D721Med (cell line): ENCODE data around the gene SS18L1.

Experiments
- DNase-seq: peaks from one replicate; pipeline ENCODE4 v3.0.0; 2011; ENCODE audit warnings: low spot score; ENCODE audit not compliant: insufficient read length
- FAIRE-seq: peaks from 2 replicates; lab custom pipeline; 2011; peaks lifted over from hg19 to GRCh38; lab: Jason Lieb, UNC
- TF ChIP-seq, protein P1 (sequence below): IDR thresholded peaks from 2 replicates; pipeline ENCODE4 v1.5.1; 2012; ENCODE audit warnings: mild to moderate bottlenecking, control low read depth; ENCODE audit not compliant: insufficient read depth; ENCODE audit errors: missing control alignments

The SS18L1 gene

DNA sequence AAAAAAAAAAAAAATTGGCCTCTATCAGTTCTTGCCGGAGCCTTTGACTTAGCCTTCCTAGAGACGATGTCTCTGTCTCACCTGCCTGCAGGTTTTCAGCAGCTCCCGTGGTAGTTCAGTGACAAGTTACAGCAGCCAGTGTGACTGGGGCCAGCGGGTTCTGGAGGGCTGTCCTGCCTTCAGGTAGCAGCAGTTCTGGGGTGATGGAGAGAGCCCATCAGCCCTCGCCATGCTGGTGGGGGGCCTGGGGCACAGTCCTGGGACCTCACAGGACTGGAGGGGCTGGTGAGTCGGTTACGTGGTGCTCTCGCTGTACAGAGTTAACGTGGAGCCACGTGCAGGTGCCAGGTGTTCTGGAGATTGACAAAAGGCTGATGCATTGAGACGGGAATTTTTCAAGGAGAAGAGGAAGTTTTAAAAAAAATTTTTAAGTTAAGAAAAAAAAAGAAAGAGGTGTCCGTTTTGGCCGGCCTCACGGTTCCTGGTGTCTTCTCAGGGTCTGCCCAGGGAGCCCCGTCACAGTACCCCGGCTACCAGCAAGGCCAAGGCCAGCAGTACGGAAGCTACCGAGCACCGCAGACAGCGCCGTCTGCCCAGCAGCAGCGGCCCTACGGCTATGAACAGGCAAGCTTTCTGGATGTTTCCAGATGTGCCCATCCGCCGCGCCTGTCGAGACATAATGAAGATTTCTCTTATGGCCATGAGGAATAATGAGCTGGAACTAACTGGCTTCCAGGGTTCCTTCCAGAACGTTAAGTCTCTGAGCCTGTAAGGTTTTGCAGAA, 30.6 kb downstream of the SS18L1 start:
- TF ChIP-seq, protein P1, sequence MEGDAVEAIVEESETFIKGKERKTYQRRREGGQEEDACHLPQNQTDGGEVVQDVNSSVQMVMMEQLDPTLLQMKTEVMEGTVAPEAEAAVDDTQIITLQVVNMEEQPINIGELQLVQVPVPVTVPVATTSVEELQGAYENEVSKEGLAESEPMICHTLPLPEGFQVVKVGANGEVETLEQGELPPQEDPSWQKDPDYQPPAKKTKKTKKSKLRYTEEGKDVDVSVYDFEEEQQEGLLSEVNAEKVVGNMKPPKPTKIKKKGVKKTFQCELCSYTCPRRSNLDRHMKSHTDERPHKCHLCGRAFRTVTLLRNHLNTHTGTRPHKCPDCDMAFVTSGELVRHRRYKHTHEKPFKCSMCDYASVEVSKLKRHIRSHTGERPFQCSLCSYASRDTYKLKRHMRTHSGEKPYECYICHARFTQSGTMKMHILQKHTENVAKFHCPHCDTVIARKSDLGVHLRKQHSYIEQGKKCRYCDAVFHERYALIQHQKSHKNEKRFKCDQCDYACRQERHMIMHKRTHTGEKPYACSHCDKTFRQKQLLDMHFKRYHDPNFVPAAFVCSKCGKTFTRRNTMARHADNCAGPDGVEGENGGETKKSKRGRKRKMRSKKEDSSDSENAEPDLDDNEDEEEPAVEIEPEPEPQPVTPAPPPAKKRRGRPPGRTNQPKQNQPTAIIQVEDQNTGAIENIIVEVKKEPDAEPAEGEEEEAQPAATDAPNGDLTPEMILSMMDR = no peak
- DNase-seq = no peak
- no peak for FAIRE-seq

GRCh38 chr20:62174870-62175624, 31.5 kb downstream of the SS18L1 start:
- TF ChIP-seq, protein P1 = no peak
- no peak for FAIRE-seq
- DNase-seq = no peak

- no peak for FAIRE-seq
These were observed 32.1 kb downstream of the SS18L1 start for GRCh38 chr20:62175711-62176110.

DNA sequence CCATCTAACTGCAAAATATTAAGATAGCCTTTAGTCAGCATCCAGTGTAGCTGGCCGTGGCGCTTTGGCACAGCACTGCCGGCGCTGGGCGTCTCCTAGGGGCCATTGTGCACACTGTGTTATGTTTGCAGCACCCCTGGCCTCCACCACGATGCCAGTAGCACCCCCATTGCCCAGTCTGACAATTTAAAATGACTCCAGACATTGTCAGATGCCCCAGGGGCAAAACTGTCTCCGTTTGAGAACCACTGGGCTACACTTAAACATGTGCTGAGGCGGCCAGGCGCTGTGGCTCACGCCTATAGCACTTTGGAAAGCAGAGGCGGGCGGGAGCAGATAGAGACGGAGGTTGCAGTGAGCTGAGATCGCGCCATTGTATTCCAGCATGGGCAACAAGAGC, 33.3 kb downstream of the SS18L1 start:
- no peak for FAIRE-seq
- no peak for DNase-seq
- TF ChIP-seq, protein P1 = no peak

More at GRCh38 chr20:62175711-62176110, 32.1 kb downstream of the SS18L1 start:
- DNase-seq = no peak
- TF ChIP-seq, protein P1 = no peak

DNA sequence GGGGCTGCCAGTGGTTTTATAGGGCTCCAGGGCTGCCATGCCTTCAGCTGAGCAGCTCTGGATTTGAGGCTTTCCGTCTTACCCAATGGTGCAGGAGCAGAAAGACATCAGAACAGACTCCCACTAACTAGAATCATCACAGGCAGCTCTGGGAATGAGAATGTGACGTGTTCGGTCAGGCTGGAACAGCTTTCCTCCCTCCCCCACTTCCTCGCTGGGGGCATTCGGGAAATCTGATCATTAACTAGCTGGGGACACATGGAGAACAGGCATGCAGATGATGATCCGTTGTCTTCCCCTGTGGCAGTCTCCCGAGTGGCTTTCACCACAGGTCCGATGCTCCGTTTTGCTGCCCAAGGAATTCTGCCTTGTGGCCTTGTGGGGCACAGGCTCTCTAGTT, 33.7 kb downstream of the SS18L1 start:
- TF ChIP-seq, protein P1 = no peak
- DNase-seq (no peak), FAIRE-seq (no peak)

GRCh38 chr20:62178316-62179161, 35.0 kb downstream of the SS18L1 start:
- no peak for FAIRE-seq
- TF ChIP-seq, protein P1 = no peak
- no peak for DNase-seq
